ENCODE data around the gene SCYGR8. TPM values are rescaled to one million over a fixed set of nuclear protein-coding genes. Genes with fewer than 3 reads are reported as not detected.

SCYGR8 gene
- total and polyA plus RNA-seq, 2 of the 8 experiments (the other 6 are each of a cell fraction or from before 2014, with no cell fraction given) = not detected

DNA sequence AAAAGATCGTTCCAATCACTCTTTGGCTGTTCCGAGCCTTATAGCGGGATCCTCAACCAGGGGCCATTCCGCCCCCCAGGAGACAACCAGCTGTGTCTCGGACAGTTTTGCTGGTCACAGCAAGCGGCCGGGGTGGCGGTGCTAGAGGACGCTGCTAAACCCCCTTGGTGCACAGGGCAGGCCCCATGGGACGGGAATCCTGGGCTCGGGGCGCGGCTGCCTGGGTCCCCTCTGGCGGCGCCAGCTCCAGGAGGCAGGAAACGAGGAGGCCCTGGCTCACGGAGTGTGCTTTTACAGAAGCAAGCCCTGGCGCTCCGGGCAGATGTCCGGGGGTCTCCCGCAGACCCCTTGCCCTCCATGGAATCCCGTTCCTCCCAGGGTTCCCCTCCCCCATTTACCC is 22.1 kb downstream of the SCYGR8 start:
- H4K20me1 ChIP-seq (replicated peaks in 1 of 2; ENCODE audit: control insufficient read depth in 1 of 2, insufficient read depth in 2 of 2, low read length in 2 of 2) = no peaks in the 10 kb centered on the region
- no peak overlapping the region for H4K5ac ChIP-seq (ENCODE audit: insufficient read length, low read depth, low read length)
- H3K14ac ChIP-seq (ENCODE audit: insufficient read length) = no peak overlapping the region
- H3K36me3 ChIP-seq (ENCODE audit: control insufficient read depth in 2 of 4, insufficient read depth in 4 of 4, low read length in 3 of 4) = no peaks in the 10 kb centered on the region
- TF ChIP-seq JUND (IDR thresholded peaks at IDR 0.05; ENCODE audit: low read length) (no peak), CBX5 (IDR thresholded peaks at IDR 0.05; ENCODE audit: low read depth, low read length) (no peak), POLR2A (IDR thresholded peaks at IDR 0.05; ENCODE audit: control extremely low read depth in 1 of 2, low read depth in 2 of 2, low read length in 2 of 2) (no peak), CHD1 (IDR thresholded peaks at IDR 0.05; ENCODE audit: low read depth, low read length) (no peak), FOSL1 (IDR thresholded peaks at IDR 0.05; ENCODE audit: insufficient read depth, low read depth, low read length) (no peak), TAF7 (optimal IDR thresholded peaks at IDR 0.05; ENCODE audit: borderline replicate concordance, low read depth, low read length) (no peak), RBBP5 (IDR thresholded peaks at IDR 0.05; ENCODE audit: borderline replicate concordance, low read depth, low read length) (no peak)
- peak overlapping the region; percentile 40; the same call in 1 of the 2 replicates for H4K8ac ChIP-seq (ENCODE audit: extremely low read depth, insufficient read depth, low read length)
- H3K4ac ChIP-seq (replicated peaks; ENCODE audit: insufficient read length, low read depth, low read length) = no peak overlapping the region
- no peak overlapping the region for H2BK20ac ChIP-seq (ENCODE audit: low read length)
- H3K56ac ChIP-seq (replicated peaks; ENCODE audit: insufficient read length, low read depth, low read length) = no peak overlapping the region
- no peak overlapping the region for H3K4me3 ChIP-seq (ENCODE audit: extremely low read depth in 1 of 4, insufficient read depth in 2 of 4, low read depth in 3 of 4, low read length in 4 of 4)
- peak overlapping the region; percentile 80; the same call in 1 of the 2 replicates for H2AFZ ChIP-seq (ENCODE audit: low read length)
- no peaks in the 10 kb centered on the region for H3K9me3 ChIP-seq (ENCODE audit: insufficient read depth in 2 of 2, low read depth in 1 of 2, low read length in 1 of 2)
- no peak overlapping the region for H3K23ac ChIP-seq (ENCODE audit: insufficient read length)
- H2BK15ac ChIP-seq (ENCODE audit: low read length) = no peak overlapping the region
- no peak for DNase-seq (ENCODE audit: low read depth in 1 of 2, low spot score in 2 of 2)
- CTCF ChIA-PET (ENCODE audit: partially characterized antibody) = interaction anchor here (0.8 to 5.4 kb wide), 11 partner anchors 11 to 642 kb away, joined by 3 to 92 read pairs (median 25); partner anchors contain the start of gene SCYGR8
- H3K18ac ChIP-seq (ENCODE audit: extremely low read depth, low read length) = no peak overlapping the region
- no peak overlapping the region for H3K27ac ChIP-seq (ENCODE audit: low read depth, low read length)
- FAIRE-seq = no peak
- POLR2A ChIA-PET (ENCODE audit: partially characterized antibody) = no interaction called here
- no peak overlapping the region for H2BK120ac ChIP-seq (replicated peaks; ENCODE audit: low read depth, low read length)
- no peak overlapping the region for H3K9ac ChIP-seq (replicated peaks in 1 of 4; ENCODE audit: extremely low read depth in 1 of 4, low read depth in 3 of 4, low read length in 3 of 4)
- H3K4me2 ChIP-seq (ENCODE audit: insufficient read depth in 1 of 2, low read depth in 2 of 2, low read length in 2 of 2) = no peak overlapping the region
- no peak overlapping the region for H2BK12ac ChIP-seq (ENCODE audit: low read depth, low read length)
- H3K27me3 ChIP-seq (replicated peaks in 1 of 4; ENCODE audit: control insufficient read depth in 3 of 4, extremely low read depth in 1 of 4, insufficient read depth in 3 of 4, low read length in 3 of 4) = no peaks in the 10 kb centered on the region
- 95% methylated on average over 22 of the region's 22 CpGs; no CpG with 5 or more reads in 1 of the 2 experiments for WGBS, 2 experiments (ENCODE audit: extremely low coverage in 1 of 2, insufficient coverage in 1 of 2, insufficient read length in 1 of 2, insufficient replicate concordance in 2 of 2, low coverage in 1 of 2, low lambda C conversion rate in 2 of 2, missing lambda C conversion rate in 1 of 2)
- H2BK5ac ChIP-seq (ENCODE audit: low read depth, low read length) = no peak overlapping the region
- H3K23me2 ChIP-seq (ENCODE audit: low read depth, low read length) = no peaks in the 10 kb centered on the region
- H3K79me2 ChIP-seq (ENCODE audit: control insufficient read depth in 1 of 2, insufficient read depth in 2 of 2, low read length in 2 of 2) = no peaks in the 10 kb centered on the region
- peaks cover 0 to 6% (median under 1%) of the 10 kb centered on the region in 4 experiments; a peak in 3 of 7 replicates for H3K4me1 ChIP-seq (replicated peaks in 1 of 4; ENCODE audit: control insufficient read depth in 3 of 4, insufficient read depth in 4 of 4, low read length in 3 of 4)
- H4K91ac ChIP-seq (replicated peaks; ENCODE audit: insufficient read length, low read length) = no peak overlapping the region
- H2AK5ac ChIP-seq (ENCODE audit: low read depth, low read length) = no peak overlapping the region
- no peaks in the 10 kb centered on the region for H3K79me1 ChIP-seq (ENCODE audit: low read depth, low read length)
